HepG2 (cell line): Measurements from ENCODE around the gene CLK4. TPM values are rescaled to one million over a fixed set of nuclear protein-coding genes. Genes with fewer than 3 reads are reported as not detected.

Experiments used
- BCL6 ChIP-seq: IDR thresholded peaks from 2 replicates; pipeline ENCODE4 v1.6.1; 2016; ENCODE audit warnings: missing genetic modification reagents, missing compliant biosample characterization
- BORCS8-MEF2B ChIP-seq: sonication (generic); formaldehyde crosslinking; IDR thresholded peaks from 2 replicates; pipeline ENCODE4 v1.8.0; 2022; ENCODE audit warnings: mild to moderate bottlenecking, missing genetic modification reagents
- FOSL2 ChIP-seq: sonication (generic); formaldehyde crosslinking; IDR thresholded peaks from 2 replicates; pipeline ENCODE4 v1.4.0; 2020; ENCODE audit warnings: missing genetic modification reagents
- FOXA1 ChIP-seq, 2 experiments: fragments of 450-650 bp in 1 of 2; sonication (generic) in 1 of 2; formaldehyde crosslinking in 1 of 2; IDR thresholded peaks; 2 replicates each; pipeline versions ENCODE4 v1.4.0 to v1.6.1; 2016 to 2020; ENCODE audit warnings: missing genetic modification reagents in 1 of 2
- HOXD1 ChIP-seq: sonication (generic); formaldehyde crosslinking; IDR thresholded peaks from 2 replicates; pipeline ENCODE4 v1.5.0; 2020; ENCODE audit warnings: missing genetic modification reagents
- ISX ChIP-seq: sonication (generic); formaldehyde crosslinking; conservative IDR thresholded peaks from 2 replicates; pipeline ENCODE4 v1.5.0; 2020; ENCODE audit warnings: missing genetic modification reagents
- KDM5B ChIP-seq: sonication (generic); formaldehyde crosslinking; IDR thresholded peaks from 2 replicates; pipeline ENCODE4 v1.4.0; 2020; ENCODE audit warnings: missing genetic modification reagents, mild to moderate bottlenecking, borderline replicate concordance
- KLF9 ChIP-seq: IDR thresholded peaks from 2 replicates; pipeline ENCODE4 v1.6.1; 2016; ENCODE audit warnings: low read depth
- LCORL ChIP-seq, 2 experiments: fragments of 450-650 bp in 1 of 2; sonication (generic) in 1 of 2; formaldehyde crosslinking in 1 of 2; IDR thresholded peaks; 2 replicates each; pipeline versions ENCODE4 v1.5.0 to v1.6.1; 2017 to 2020; ENCODE audit warnings: antibody characterized with exemption in 1 of 2, missing genetic modification reagents in 1 of 2
- MEF2D ChIP-seq: sonication (generic); formaldehyde crosslinking; IDR thresholded peaks from 2 replicates; pipeline ENCODE4 v1.5.1; 2020; ENCODE audit warnings: mild to moderate bottlenecking, missing genetic modification reagents
- MEIS2 ChIP-seq: sonication (generic); formaldehyde crosslinking; IDR thresholded peaks from 2 replicates; pipeline ENCODE4 v1.9.0; 2021; ENCODE audit warnings: mild to moderate bottlenecking, missing genetic modification reagents
- NFKBIZ ChIP-seq: IDR thresholded peaks from 2 replicates; pipeline ENCODE4 v1.6.1; 2018; ENCODE audit warnings: missing genetic modification reagents, missing compliant biosample characterization
- NR2F2 ChIP-seq: IDR thresholded peaks from 2 replicates; pipeline ENCODE4 v1.6.1; 2012; ENCODE audit warnings: low read depth, inconsistent platforms, borderline replicate concordance
- PAWR ChIP-seq: sonication (generic); formaldehyde crosslinking; IDR thresholded peaks from 2 replicates; pipeline ENCODE4 v1.4.0; 2020; ENCODE audit warnings: missing genetic modification reagents, mild to moderate bottlenecking, borderline replicate concordance
- SMC3 ChIP-seq: IDR thresholded peaks from 2 replicates; pipeline ENCODE4 v1.6.1; 2011; ENCODE audit warnings: low read length, improper control_type of control experiment
- TAF1 ChIP-seq: sonication (generic); formaldehyde crosslinking; IDR thresholded peaks from 2 replicates; pipeline ENCODE4 v1.4.0; 2020; ENCODE audit warnings: missing genetic modification reagents
- TBL1XR1 ChIP-seq: fragments of 150-350 bp; IDR thresholded peaks from 2 replicates; pipeline ENCODE4 v1.6.1; 2014; ENCODE audit warnings: borderline replicate concordance, low read length; ENCODE audit not compliant: partially characterized antibody
- TBX3 ChIP-seq: fragments of 450-650 bp; IDR thresholded peaks from 2 replicates; pipeline ENCODE4 v1.6.1; 2017; ENCODE audit warnings: antibody characterized with exemption, mild to moderate bottlenecking, inconsistent platforms, borderline replicate concordance
- TCF7 ChIP-seq: sonication (generic); IDR thresholded peaks from 2 replicates; pipeline ENCODE4 v1.6.1; 2016; ENCODE audit warnings: antibody characterized with exemption, low read depth
- XRCC5 ChIP-seq: fragments of 200-400 bp; formaldehyde crosslinking; optimal IDR thresholded peaks from 2 replicates; pipeline ENCODE3; 2017; ENCODE audit warnings: mild to moderate bottlenecking, low read length
- ZNF589 ChIP-seq: sonication (generic); formaldehyde crosslinking; conservative IDR thresholded peaks from 2 replicates; pipeline ENCODE4 v1.8.0; 2022; ENCODE audit warnings: mild to moderate bottlenecking, moderate library complexity, missing genetic modification reagents
- ZNF792 ChIP-seq: IDR thresholded peaks from 2 replicates; pipeline ENCODE4 v1.6.1; 2016
- polyA plus RNA-seq, 8 experiments: library from polyadenylated mRNA; depleted of rRNA in 3 of 8; stranded (reverse) in 7 of 8; unstranded in 1 of 8; fragments of >200 nt; fragmentation: Illumina TruSeq in 4 of 8; extraction: Trizol in 4 of 8; gene quantifications; 2 replicates each; pipeline versions ENCODE4 v1.2.1 to v1.2.3, GENCODE V29; 2011 to 2016; ENCODE audit warnings: low read depth in 4 of 8, missing spikeins in 1 of 8, mixed read lengths in 1 of 8; ENCODE audit not compliant: insufficient read depth in 1 of 8
- total RNA-seq, 5 experiments: library from RNA; depleted of rRNA; stranded (reverse); fragments of >200 nt; fragmentation: Illumina TruSeq; extraction: Trizol; gene quantifications; 2 replicates each; pipeline ENCODE4 v1.2.3, GENCODE V29; 2016; ENCODE audit warnings: low read depth in 1 of 5
- TF ChIP-seq, protein P1 (sequence below), 2 experiments: sonication (generic) in 1 of 2; formaldehyde crosslinking in 1 of 2; IDR thresholded peaks; 2 replicates each; pipeline versions ENCODE4 v1.4.0 to v1.6.1; 2016 to 2020; ENCODE audit warnings: borderline replicate concordance in 1 of 2, low read depth in 1 of 2, mild to moderate bottlenecking in 1 of 2, missing genetic modification reagents in 1 of 2
- TF ChIP-seq, protein P2 (sequence below): sonication (generic); formaldehyde crosslinking; IDR thresholded peaks from 2 replicates; pipeline ENCODE4 v1.4.0; 2020; ENCODE audit warnings: low read depth, missing genetic modification reagents

The CLK4 gene
- total and polyA plus RNA-seq, 2 of the 13 experiments (the other 11 are each of a cell fraction or from before 2014, with no cell fraction given) = 17.7 to 18.4 TPM

DNA sequence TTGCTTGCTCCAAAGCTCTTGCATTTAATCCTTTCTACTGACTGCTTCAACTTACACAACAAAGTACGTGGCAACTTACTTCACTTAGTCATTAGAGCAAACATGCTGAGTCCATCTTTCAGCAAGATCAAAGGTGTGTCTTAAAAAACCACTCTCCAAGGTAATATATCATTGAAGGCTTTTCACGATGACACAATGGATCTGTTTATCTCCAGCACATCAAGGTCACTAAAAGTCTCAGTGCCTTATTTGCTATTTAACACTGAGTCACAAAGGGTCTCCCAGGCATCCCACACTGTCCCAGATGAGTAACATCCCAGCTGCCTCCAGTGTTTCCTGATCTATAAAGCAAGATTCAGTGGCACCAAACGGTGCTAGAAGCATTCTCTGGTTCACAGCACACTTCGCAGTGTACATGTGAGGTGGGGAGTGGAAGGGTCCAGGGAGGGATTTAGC, 3.7 kb upstream of the CLK4 start (continued):
- peak; percentile 95 for TF ChIP-seq TCF7
- TF ChIP-seq SMC3 = peak; percentile 7; the same call in 1 of the 2 replicates
- TF ChIP-seq FOSL2 (CRISPR knock-in tag) = peak; percentile 98
- TF ChIP-seq MEIS2 = peak; percentile 92
- TF ChIP-seq ZNF589 = peak; percentile 33; the same call in 1 of the 2 replicates
- TF ChIP-seq ISX (CRISPR knock-in tag) = no peak
- TF ChIP-seq ZNF792 = peak; percentile 81; the same call in 1 of the 2 replicates
- TF ChIP-seq MEF2D (CRISPR knock-in tag) = peak; percentile 37; the same call in 1 of the 2 replicates
- TF ChIP-seq, protein P1, sequence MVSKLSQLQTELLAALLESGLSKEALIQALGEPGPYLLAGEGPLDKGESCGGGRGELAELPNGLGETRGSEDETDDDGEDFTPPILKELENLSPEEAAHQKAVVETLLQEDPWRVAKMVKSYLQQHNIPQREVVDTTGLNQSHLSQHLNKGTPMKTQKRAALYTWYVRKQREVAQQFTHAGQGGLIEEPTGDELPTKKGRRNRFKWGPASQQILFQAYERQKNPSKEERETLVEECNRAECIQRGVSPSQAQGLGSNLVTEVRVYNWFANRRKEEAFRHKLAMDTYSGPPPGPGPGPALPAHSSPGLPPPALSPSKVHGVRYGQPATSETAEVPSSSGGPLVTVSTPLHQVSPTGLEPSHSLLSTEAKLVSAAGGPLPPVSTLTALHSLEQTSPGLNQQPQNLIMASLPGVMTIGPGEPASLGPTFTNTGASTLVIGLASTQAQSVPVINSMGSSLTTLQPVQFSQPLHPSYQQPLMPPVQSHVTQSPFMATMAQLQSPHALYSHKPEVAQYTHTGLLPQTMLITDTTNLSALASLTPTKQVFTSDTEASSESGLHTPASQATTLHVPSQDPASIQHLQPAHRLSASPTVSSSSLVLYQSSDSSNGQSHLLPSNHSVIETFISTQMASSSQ (IDR thresholded peaks at IDR 0.05; ENCODE audit: low read depth) = no peak
- TF ChIP-seq, protein P1 (CRISPR knock-in tag; IDR thresholded peaks at IDR 0.05; ENCODE audit: borderline replicate concordance) = peak; percentile 30; the same call in 1 of the 2 replicates
- peak; percentile 69; the same call in 1 of the 2 replicates for TF ChIP-seq NR2F2
- TF ChIP-seq, protein P2, sequence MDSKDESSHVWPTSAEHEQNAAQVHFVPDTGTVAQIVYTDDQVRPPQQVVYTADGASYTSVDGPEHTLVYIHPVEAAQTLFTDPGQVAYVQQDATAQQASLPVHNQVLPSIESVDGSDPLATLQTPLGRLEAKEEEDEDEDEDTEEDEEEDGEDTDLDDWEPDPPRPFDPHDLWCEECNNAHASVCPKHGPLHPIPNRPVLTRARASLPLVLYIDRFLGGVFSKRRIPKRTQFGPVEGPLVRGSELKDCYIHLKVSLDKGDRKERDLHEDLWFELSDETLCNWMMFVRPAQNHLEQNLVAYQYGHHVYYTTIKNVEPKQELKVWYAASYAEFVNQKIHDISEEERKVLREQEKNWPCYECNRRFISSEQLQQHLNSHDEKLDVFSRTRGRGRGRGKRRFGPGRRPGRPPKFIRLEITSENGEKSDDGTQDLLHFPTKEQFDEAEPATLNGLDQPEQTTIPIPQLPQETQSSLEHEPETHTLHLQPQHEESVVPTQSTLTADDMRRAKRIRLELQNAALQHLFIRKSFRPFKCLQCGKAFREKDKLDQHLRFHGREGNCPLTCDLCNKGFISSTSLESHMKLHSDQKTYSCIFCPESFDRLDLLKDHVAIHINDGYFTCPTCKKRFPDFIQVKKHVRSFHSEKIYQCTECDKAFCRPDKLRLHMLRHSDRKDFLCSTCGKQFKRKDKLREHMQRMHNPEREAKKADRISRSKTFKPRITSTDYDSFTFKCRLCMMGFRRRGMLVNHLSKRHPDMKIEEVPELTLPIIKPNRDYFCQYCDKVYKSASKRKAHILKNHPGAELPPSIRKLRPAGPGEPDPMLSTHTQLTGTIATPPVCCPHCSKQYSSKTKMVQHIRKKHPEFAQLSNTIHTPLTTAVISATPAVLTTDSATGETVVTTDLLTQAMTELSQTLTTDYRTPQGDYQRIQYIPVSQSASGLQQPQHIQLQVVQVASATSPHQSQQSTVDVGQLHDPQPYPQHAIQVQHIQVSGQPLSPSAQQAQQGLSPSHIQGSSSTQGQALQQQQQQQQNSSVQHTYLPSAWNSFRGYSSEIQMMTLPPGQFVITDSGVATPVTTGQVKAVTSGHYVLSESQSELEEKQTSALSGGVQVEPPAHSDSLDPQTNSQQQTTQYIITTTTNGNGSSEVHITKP (CRISPR knock-in tag) = 0 out of 2 replicates have a peak, but pooled peaks have one; percentile 49
- peak; percentile 11 for TF ChIP-seq XRCC5
- peak; percentile 80; the same call in 1 of the 2 replicates for TF ChIP-seq NFKBIZ (CRISPR knock-in tag)
- 0 out of 2 replicates have a peak, but pooled peaks have one; percentile 53 for TF ChIP-seq KLF9
- peak; percentile 75 for TF ChIP-seq BCL6 (CRISPR knock-in tag)
- no peak for TF ChIP-seq BORCS8-MEF2B
- peak; percentile 29 for TF ChIP-seq TBL1XR1
- TF ChIP-seq LCORL (IDR thresholded peaks at IDR 0.05) = peak; percentile 59; the same call in 1 of the 2 replicates
- TF ChIP-seq LCORL (CRISPR knock-in tag; IDR thresholded peaks at IDR 0.05) = peak; percentile 73
- peak; percentile 91 for TF ChIP-seq TBX3
- TF ChIP-seq FOXA1 (IDR thresholded peaks at IDR 0.05) = peak; percentile 50; the same call in 1 of the 2 replicates
- TF ChIP-seq FOXA1 (CRISPR knock-in tag; IDR thresholded peaks at IDR 0.05) = peak; percentile 86
- no peak for TF ChIP-seq PAWR (CRISPR knock-in tag)
- TF ChIP-seq KDM5B = no peak
- TF ChIP-seq TAF1 (CRISPR knock-in tag) = peak; percentile 37; the same call in 1 of the 2 replicates
- peak; percentile 82; the same call in 1 of the 2 replicates for TF ChIP-seq HOXD1
